ENCODE results near the gene GAB2. TPM values are rescaled to one million over a fixed set of nuclear protein-coding genes. Genes with fewer than 3 reads are reported as not detected.

The GAB2 gene
- total RNA-seq, 4 donors from 2014 or later, result 15.9 to 82.3 (median 21.1) TPM

GRCh38 chr11:78459738-78460137 lies 42.1 kb upstream of the GAB2 start:
- H3K4me3 ChIP-seq, result no peak overlapping the region
- TF ChIP-seq POLR2A (IDR thresholded peaks at IDR 0.05) (no peak), CTCF (IDR thresholded peaks at IDR 0.05) (no peak)
- no peak overlapping the region for H3K27ac ChIP-seq
- no peaks in the 10 kb centered on the region for H3K27me3 ChIP-seq
- intact Hi-C loops (cut with DNase I; ENCODE audit: low total_unique reads), result no loop called here
- no peaks in the 10 kb centered on the region for H3K4me1 ChIP-seq
- H3K36me3 ChIP-seq, result no peaks in the 10 kb centered on the region
- no peaks in the 10 kb centered on the region for H3K9me3 ChIP-seq
- DNase-seq, result no peak

GRCh38 chr11:78457448-78457847 lies 39.8 kb upstream of the GAB2 start:
- TF ChIP-seq POLR2A (IDR thresholded peaks at IDR 0.05) (no peak), CTCF (IDR thresholded peaks at IDR 0.05) (no peak)
- Histone ChIP-seq H3K27me3 (no peaks in the 10 kb centered on the region), H3K36me3 (no peaks in the 10 kb centered on the region), H3K4me1 (no peaks in the 10 kb centered on the region), H3K4me3 (no peak overlapping the region), H3K27ac (no peak overlapping the region), H3K9me3 (no peaks in the 10 kb centered on the region)
- DNase-seq, result no peak
- intact Hi-C loops (cut with DNase I; ENCODE audit: low total_unique reads), result no loop called here

- TF ChIP-seq CTCF (IDR thresholded peaks at IDR 0.05), result no peak
- no peak for TF ChIP-seq POLR2A (IDR thresholded peaks at IDR 0.05)
- intact Hi-C loops (cut with DNase I; ENCODE audit: low total_unique reads), result no loop called here
- no peak overlapping the region for H3K27ac ChIP-seq
- no peaks in the 10 kb centered on the region for H3K27me3 ChIP-seq
- no peaks in the 10 kb centered on the region for H3K36me3 ChIP-seq
- no peak overlapping the region for H3K4me3 ChIP-seq
- H3K9me3 ChIP-seq, result no peaks in the 10 kb centered on the region
- no peaks in the 10 kb centered on the region for H3K4me1 ChIP-seq
- DNase-seq, result no peak
Observed at GRCh38 chr11:78453140-78453935, 35.7 kb upstream of the GAB2 start.

GRCh38 chr11:78451371-78452150 lies 33.9 kb upstream of the GAB2 start:
- no peaks in the 10 kb centered on the region for H3K36me3 ChIP-seq
- no peak overlapping the region for H3K4me3 ChIP-seq
- intact Hi-C loops (cut with DNase I; ENCODE audit: low total_unique reads), result no loop called here
- TF ChIP-seq CTCF (IDR thresholded peaks at IDR 0.05), result no peak
- no peak for TF ChIP-seq POLR2A (IDR thresholded peaks at IDR 0.05)
- H3K27me3 ChIP-seq, result no peaks in the 10 kb centered on the region
- no peak for DNase-seq
- no peaks in the 10 kb centered on the region for H3K4me1 ChIP-seq
- H3K9me3 ChIP-seq, result no peaks in the 10 kb centered on the region
- no peak overlapping the region for H3K27ac ChIP-seq

GRCh38 chr11:78450866-78451265 lies 33.2 kb upstream of the GAB2 start:
- no peak for DNase-seq
- Histone ChIP-seq H3K9me3 (no peaks in the 10 kb centered on the region), H3K36me3 (no peaks in the 10 kb centered on the region), H3K27ac (no peak overlapping the region), H3K4me1 (no peaks in the 10 kb centered on the region), H3K27me3 (no peaks in the 10 kb centered on the region), H3K4me3 (no peak overlapping the region)
- no peak for TF ChIP-seq CTCF (IDR thresholded peaks at IDR 0.05)
- no peak for TF ChIP-seq POLR2A (IDR thresholded peaks at IDR 0.05)
- intact Hi-C loops (cut with DNase I; ENCODE audit: low total_unique reads), result no loop called here
